Common myeloid progenitor, CD34-positive (primary cell): ENCODE results near the gene PMP22.

Experiments used
- CTCF ChIA-PET: fragments of 350-600 bp; sonication (Branson Sonifier 250); formaldehyde crosslinking; loops from one replicate; lab custom pipeline; 2021; ENCODE audit warnings: antibody characterized with exemption; lab: Charles Lee
- POLR2A ChIA-PET: fragments of 350-600 bp; sonication (Branson Sonifier 250); formaldehyde crosslinking; loops from one replicate; lab custom pipeline; 2021; ENCODE audit warnings: antibody characterized with exemption; lab: Charles Lee
- DNase-seq, 3 donors: peaks; one replicate each; pipeline versions ENCODE4 v3.0.0 to v3.0.0-alpha.2; 2013
- H3K27ac ChIP-seq, 2 experiments: 1 replicate in 1 of 2; 2 replicates in 1 of 2; pipeline ENCODE4 v1.7.0; 2013; ENCODE audit warnings: inconsistent platforms in 2 of 2, low read length in 2 of 2, mild to moderate bottlenecking in 2 of 2, low read depth in 1 of 2, moderate library complexity in 1 of 2; ENCODE audit not compliant: severe bottlenecking in 2 of 2, insufficient read depth in 1 of 2, poor library complexity in 1 of 2
- H3K27me3 ChIP-seq, 5 experiments: replicated peaks in 2 of 5; 1 replicate in 3 of 5; 2 replicates in 2 of 5; pipeline versions ENCODE4 v1.6.1 to v1.7.0; 2013; ENCODE audit warnings: low read length in 4 of 5, mild to moderate bottlenecking in 2 of 5, moderate library complexity in 2 of 5, inconsistent platforms in 1 of 5; ENCODE audit not compliant: insufficient read depth in 5 of 5, control insufficient read depth in 4 of 5
- H3K36me3 ChIP-seq, 4 experiments: 1 replicate in 2 of 4; 2 replicates in 2 of 4; pipeline versions ENCODE4 v1.6.1 to v1.7.0; 2013; ENCODE audit warnings: low read length in 3 of 4, control low read depth in 1 of 4, mild to moderate bottlenecking in 1 of 4; ENCODE audit not compliant: control insufficient read depth in 4 of 4, insufficient read depth in 4 of 4
- H3K4me1 ChIP-seq, 4 experiments: 1 replicate in 3 of 4; 2 replicates in 1 of 4; pipeline versions ENCODE4 v1.6.1 to v1.7.1; 2013; ENCODE audit warnings: low read length in 3 of 4, mild to moderate bottlenecking in 3 of 4, control low read depth in 1 of 4, inconsistent platforms in 1 of 4, moderate library complexity in 1 of 4; ENCODE audit not compliant: control insufficient read depth in 4 of 4, insufficient read depth in 4 of 4; ENCODE audit errors: control extremely low read depth in 1 of 4
- H3K4me3 ChIP-seq, 7 experiments: 1 replicate in 4 of 7; 2 replicates in 3 of 7; pipeline versions ENCODE4 v1.5.1 to v1.7.0; 2013; ENCODE audit warnings: mild to moderate bottlenecking in 7 of 7, low read length in 6 of 7, moderate library complexity in 6 of 7, inconsistent platforms in 2 of 7, low read depth in 2 of 7, control low read depth in 1 of 7; ENCODE audit not compliant: insufficient read depth in 4 of 7, control insufficient read depth in 1 of 7; ENCODE audit errors: extremely low read depth in 1 of 7
- H3K9me3 ChIP-seq, 5 experiments: 1 replicate in 4 of 5; 2 replicates in 1 of 5; pipeline versions ENCODE4 v1.6.1 to v1.7.1; 2013; ENCODE audit warnings: low read length in 4 of 5, mild to moderate bottlenecking in 2 of 5, inconsistent platforms in 1 of 5, low read depth in 1 of 5, moderate library complexity in 1 of 5; ENCODE audit not compliant: control insufficient read depth in 4 of 5, insufficient read depth in 2 of 5; ENCODE audit errors: control extremely low read depth in 1 of 5
- WGBS: methylation state at CpG from one replicate; pipeline ENCODE4 v1.1.5; 2013; ENCODE audit not compliant: insufficient coverage; 5-methylcytosine and 5-hydroxymethylcytosine counted together

Gene PMP22

GRCh38 chr17:15278924-15279477 is 13.9 kb upstream of the PMP22 start:
- CTCF ChIA-PET, result no interaction called here
- Histone ChIP-seq H3K4me3 (no peak overlapping the region), H3K27ac (no peak overlapping the region), H3K9me3 (peaks cover 0 to 3% (median 0%) of the 10 kb centered on the region in 5 experiments), H3K27me3 (peaks cover 3 to 19% (median 5%) of the 10 kb centered on the region in 5 experiments), H3K36me3 (no peaks in the 10 kb centered on the region), H3K4me1 (no peaks in the 10 kb centered on the region)
- WGBS, result 88% methylated on average over 1 of the region's 2 CpGs
- POLR2A ChIA-PET, result no interaction called here
- no peak for DNase-seq

- DNase-seq, result no peak
- CTCF ChIA-PET, result interaction anchor here (0.7 kb wide), 1 partner anchor 225 kb away, joined by 3 read pairs; no protein-coding TSS in a partner anchor
- Histone ChIP-seq H3K9me3 (peaks cover 0 to 3% (median 0%) of the 10 kb centered on the region in 5 experiments), H3K36me3 (no peaks in the 10 kb centered on the region), H3K27ac (no peak overlapping the region), H3K4me3 (peak overlapping the region in 1 of 7 experiments; percentile 42), H3K27me3 (peaks cover 3 to 19% (median 5%) of the 10 kb centered on the region in 5 experiments), H3K4me1 (no peaks in the 10 kb centered on the region)
- POLR2A ChIA-PET, result no interaction called here
- WGBS, result 39% methylated on average over 4 of the region's 6 CpGs
Observed at GRCh38 chr17:15278380-15278779, 13.3 kb upstream of the PMP22 start.

- ChIA-PET CTCF (no interaction called here), POLR2A (no interaction called here)
- Histone ChIP-seq H3K27me3 (peaks cover 2 to 16% (median 5%) of the 10 kb centered on the region in 5 experiments), H3K9me3 (no peaks in the 10 kb centered on the region), H3K4me1 (no peaks in the 10 kb centered on the region), H3K27ac (no peak overlapping the region), H3K4me3 (no peak overlapping the region), H3K36me3 (no peaks in the 10 kb centered on the region)
- DNase-seq, result no peak
- 100% methylated on average over 1 of the region's 3 CpGs for WGBS
Observed at GRCh38 chr17:15274017-15274416, 8.9 kb upstream of the PMP22 start.

GRCh38 chr17:15273141-15273793 is 8.1 kb upstream of the PMP22 start:
- ChIA-PET POLR2A (no interaction called here), CTCF (no interaction called here)
- Histone ChIP-seq H3K4me3 (no peak overlapping the region), H3K4me1 (no peaks in the 10 kb centered on the region), H3K9me3 (no peaks in the 10 kb centered on the region), H3K27me3 (peaks cover 1 to 11% (median 3%) of the 10 kb centered on the region in 5 experiments), H3K27ac (no peak overlapping the region), H3K36me3 (no peaks in the 10 kb centered on the region)
- no peak for DNase-seq
- WGBS, result 91% methylated on average over 1 of the region's 5 CpGs

- Histone ChIP-seq H3K36me3 (no peaks in the 10 kb centered on the region), H3K9me3 (no peaks in the 10 kb centered on the region), H3K27ac (no peak overlapping the region), H3K27me3 (peaks cover 3 to 16% (median 7%) of the 10 kb centered on the region in 5 experiments), H3K4me3 (no peak overlapping the region), H3K4me1 (no peaks in the 10 kb centered on the region)
- DNase-seq, result no peak
- ChIA-PET POLR2A (no interaction called here), CTCF (interaction anchor here (0.9 to 1.3 kb wide), 3 partner anchors 8 to 13 kb away, joined by 3 read pairs; no protein-coding TSS in a partner anchor)
- WGBS, result 88% methylated on average over 4 of the region's 6 CpGs
Observed at GRCh38 chr17:15271741-15272140, 6.6 kb upstream of the PMP22 start.

GRCh38 chr17:15270628-15271381 is 5.7 kb upstream of the PMP22 start:
- no peaks in the 10 kb centered on the region for H3K4me1 ChIP-seq
- 98% methylated on average over 8 of the region's 9 CpGs for WGBS
- no peaks in the 10 kb centered on the region for H3K9me3 ChIP-seq
- no peak overlapping the region for H3K27ac ChIP-seq
- CTCF ChIA-PET, result no interaction called here
- H3K4me3 ChIP-seq, result no peak overlapping the region
- H3K36me3 ChIP-seq, result no peaks in the 10 kb centered on the region
- POLR2A ChIA-PET, result no interaction called here
- no peak for DNase-seq
- peaks cover 3 to 25% (median 7%) of the 10 kb centered on the region in 5 experiments for H3K27me3 ChIP-seq

- H3K9me3 ChIP-seq, result no peaks in the 10 kb centered on the region
- 94% methylated on average over 2 of the region's 5 CpGs for WGBS
- CTCF ChIA-PET, result no interaction called here
- peaks cover 3 to 36% (median 9%) of the 10 kb centered on the region in 5 experiments for H3K27me3 ChIP-seq
- no peak overlapping the region for H3K27ac ChIP-seq
- no peak for DNase-seq
- no peaks in the 10 kb centered on the region for H3K4me1 ChIP-seq
- no peak overlapping the region for H3K4me3 ChIP-seq
- H3K36me3 ChIP-seq, result no peaks in the 10 kb centered on the region
- POLR2A ChIA-PET, result no interaction called here
Observed at GRCh38 chr17:15269780-15270089, 4.6 kb upstream of the PMP22 start.
